GM19035 (cell line): Measurements from ENCODE around the gene POLR2M.

Experiments used
- ATAC-seq: cut with Tn5 transposase; IDR thresholded peaks from one replicate; pipeline ENCODE4 v1.9.1; 2021; ENCODE audit not compliant: unreplicated experiment

POLR2M gene

DNA sequence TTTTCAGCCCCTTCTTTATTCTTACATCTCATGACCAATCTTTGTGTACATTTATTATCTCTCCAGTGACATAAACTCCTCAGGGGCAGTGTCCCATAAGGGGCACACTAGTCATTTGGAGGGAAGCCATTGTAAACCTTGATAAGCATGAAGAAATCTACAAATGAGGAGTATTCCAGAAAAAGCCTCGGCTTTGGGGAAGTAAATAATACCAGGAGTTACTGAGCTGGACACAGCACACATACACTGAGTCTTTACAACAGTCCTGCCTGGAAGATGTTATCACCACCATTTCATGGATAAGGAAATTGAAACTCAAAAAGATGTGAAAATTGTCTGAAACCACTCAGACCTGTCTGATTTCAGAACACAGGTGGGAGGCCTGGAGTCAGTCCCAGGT lies 15.4 kb upstream of the POLR2M start:
- ATAC-seq = no peak

DNA sequence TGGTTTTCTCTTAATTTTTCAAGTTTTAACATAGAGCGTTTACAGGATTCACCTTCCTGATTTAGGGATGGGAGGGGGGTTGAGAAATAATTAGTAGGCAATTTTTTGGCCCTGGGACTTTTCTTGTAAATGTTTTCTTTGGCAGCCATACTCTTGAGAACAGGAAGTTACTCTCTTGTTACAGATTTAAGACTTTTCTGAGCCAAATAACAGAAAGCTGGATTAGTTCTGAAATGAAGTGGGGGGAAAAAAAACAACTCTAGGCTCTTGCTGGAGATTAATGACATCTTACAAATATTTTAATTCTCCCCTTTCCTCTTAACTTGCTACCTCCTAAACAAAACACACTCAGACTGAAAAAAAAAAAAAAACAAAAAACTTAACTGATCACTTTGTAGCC lies 13.8 kb upstream of the POLR2M start:
- ATAC-seq = no peak

DNA sequence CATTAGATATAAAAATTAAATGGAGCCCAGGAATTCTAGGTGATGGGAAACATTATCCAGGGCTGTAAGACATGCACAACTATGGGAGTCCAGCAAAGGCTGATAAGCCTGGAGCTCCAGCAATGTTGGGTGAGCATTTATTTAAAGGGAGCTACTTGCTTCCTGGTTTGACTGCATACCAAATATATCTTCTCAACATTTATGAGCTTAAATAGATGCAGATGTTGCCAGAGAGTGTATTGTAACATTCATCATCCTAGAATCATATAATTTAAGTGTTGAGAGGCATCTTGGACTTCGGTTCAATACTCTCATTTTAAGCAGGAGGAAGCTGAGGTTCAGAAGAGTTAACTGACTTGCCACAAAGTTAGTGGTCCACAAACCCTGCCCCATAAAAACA lies 12.2 kb upstream of the POLR2M start:
- no peak for ATAC-seq

DNA sequence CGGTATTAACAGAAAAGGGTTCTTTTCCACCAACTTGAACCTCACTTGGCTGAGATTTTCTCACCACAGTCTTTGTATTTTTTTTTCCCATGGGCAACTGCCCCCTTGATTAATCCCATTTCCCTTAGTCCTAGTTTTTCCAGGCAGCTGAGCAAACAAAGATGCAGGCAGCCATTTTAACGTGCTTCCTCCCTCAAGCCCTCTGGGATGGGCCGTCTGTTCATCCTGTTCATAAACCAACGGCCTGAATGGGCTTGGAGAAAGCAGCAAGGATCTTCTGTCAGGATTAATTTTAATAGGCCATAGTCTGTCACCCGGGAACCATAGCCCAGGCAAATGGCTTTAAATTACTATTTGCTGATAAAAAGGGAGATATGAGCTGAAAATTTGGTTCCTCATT lies 10.4 kb upstream of the POLR2M start:
- ATAC-seq = no peak

DNA sequence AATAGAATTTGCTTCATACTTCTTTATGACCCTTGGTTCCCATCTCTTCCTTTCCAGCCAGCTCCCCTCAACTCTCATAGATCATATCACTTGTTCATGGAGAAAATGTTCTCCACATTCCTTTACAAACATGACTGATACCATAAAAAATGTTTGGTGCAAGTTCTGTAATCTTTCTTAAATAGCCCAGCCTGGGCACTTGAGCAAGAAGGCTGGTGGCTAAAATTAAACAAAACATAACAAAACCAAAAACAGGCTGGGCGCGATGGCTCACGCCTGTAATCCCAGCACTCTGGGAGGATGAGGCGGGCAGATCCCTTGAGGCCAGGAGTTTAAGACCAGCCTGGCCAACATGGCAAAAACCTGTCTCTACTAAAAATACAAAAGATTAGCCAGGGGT lies 8.9 kb upstream of the POLR2M start:
- no peak for ATAC-seq

DNA sequence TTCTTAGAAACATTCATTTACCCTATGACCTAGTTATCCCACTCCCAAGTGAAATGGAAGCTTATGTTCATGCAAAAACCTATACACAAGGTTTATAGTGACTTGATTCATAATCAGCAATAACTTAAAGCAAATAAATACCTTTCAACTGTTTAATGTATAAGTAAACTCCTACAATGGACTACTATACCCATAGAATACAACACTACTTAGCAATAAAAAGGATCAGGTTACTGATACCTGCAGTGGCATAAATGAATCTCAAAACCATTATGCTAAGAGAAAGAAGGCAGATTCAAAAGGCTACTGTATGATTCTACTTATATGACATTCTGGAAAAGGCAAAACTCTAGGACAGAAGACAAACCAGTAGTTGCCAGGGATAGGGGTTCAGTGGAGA lies 8.3 kb upstream of the POLR2M start:
- ATAC-seq = no peak

DNA sequence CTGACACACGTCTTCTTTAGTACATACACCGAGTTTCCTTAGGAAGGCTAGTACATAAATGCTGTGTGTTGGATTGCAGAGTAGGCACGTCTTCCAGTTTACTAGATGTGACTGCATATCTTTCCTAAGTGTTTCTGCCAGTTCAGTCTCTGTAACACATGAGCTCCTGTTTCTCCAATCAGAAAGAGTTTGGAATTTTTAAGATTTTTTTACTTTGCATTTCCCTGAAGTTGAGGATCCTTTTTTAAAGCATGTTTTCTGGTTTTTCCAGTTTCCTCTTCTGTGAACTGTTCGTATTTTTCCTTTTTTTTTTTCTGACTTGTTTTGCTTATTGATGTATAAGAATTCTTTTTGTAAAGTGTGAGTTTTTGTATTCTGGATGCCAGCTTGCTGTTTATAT lies 7.5 kb upstream of the POLR2M start:
- ATAC-seq = no peak

DNA sequence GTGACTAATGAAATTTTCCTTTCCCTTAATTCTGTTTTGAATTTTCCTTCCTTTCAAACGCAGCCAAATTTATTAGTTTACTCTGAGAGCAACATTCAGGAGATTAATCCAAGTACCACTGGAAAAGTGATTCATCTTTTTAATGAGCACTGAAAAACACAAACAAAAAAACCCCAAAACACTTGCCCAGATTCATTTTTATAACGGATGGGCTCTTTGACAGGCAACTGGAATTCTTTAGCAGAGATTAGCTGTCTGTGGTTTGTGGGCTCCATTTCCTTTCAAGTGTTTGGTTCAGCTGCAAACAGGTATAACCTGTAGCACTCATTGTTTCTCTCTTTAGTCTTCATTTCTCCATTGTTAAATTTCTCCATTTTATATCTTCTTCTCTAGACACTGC lies 3.1 kb upstream of the POLR2M start:
- no peak for ATAC-seq

DNA sequence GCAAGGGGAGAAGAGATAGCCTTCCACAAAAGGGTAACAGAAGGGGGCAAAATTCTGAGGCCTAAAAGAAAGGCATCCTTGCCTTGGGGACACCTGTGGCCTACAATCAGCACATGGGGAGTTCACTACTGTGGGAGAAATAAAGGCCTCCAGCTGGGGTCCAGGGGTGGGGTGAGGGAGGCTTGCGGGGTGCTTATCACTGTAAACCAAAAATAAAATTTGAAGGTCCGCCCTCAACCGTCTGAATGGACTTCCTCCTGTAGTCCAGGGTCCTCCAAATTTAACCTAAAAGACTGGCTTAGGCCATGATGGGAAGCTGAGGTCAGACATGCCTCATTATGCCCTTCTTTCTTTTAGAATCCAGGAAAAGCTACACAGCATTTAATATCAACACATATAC lies 2.1 kb upstream of the POLR2M start:
- no peak for ATAC-seq

DNA sequence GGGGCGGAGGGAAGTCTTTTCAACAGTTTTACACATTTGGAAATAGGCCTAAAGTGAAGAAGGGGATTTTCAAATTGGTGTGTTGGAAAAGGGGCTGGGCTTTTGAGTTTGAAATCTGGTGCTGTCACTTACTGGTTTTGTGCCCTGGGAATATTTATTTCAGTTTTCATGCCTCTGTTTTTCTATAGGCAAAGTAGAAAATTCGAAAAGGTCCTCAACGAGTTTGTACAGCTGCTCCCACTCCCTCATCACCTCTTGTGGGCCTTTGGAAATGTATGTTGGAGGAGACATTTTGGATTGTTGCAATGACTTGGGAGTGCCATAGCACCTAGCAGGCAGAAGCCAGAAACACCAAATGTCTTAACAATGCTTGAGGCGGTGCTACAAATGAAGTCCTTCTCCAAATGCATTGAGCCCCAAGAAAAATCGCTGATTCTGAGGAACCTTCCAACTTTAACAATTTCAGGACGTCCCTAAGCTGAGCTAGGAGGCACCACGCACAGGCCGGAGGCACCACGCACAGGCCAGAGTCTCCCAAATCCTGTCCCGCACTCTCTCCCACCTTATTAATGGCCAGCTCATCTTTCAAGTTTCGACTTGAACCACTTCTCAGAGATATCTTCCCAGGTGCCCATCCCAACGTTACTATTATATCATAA lies 639 bp upstream of the POLR2M start:
- no peak for ATAC-seq

DNA sequence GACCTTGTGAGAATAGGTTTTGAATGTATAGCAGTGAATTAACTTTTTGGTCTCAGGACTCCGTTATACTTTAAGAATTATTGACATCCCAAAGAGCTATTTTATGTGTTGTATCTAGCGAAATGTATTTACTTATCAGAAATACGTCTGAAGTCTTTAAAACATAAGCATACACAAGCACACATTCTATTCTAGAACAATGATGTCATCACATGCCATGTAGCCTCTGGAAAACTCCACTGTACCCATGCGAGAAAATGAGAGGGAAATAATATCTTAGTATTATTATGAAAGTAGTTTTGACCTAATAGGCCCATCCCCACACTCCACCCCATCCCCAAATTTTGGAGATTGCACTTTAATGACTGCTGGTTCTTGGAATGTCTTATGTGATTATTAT lies 1.5 kb downstream of the POLR2M start:
- ATAC-seq = no peak

DNA sequence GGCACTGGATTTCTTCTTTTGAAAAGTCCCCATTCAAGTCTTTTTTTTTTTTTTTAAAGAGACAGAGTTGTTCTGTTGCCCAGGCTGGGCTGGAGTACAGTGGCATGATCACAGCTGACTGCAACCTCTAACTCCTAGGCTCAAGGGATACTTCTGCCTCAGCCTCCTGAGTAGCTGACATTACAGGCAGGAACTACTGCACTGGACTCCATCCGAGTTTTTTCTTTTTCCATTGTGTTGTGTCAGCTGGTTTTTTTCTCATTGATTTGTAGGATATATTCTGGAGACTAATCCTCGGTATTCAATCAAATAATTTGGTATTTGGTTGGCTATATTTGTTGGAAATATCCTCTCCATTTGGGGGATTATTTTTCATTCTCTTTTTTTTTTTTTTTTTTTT lies 11.8 kb downstream of the POLR2M start:
- ATAC-seq = no peak

DNA sequence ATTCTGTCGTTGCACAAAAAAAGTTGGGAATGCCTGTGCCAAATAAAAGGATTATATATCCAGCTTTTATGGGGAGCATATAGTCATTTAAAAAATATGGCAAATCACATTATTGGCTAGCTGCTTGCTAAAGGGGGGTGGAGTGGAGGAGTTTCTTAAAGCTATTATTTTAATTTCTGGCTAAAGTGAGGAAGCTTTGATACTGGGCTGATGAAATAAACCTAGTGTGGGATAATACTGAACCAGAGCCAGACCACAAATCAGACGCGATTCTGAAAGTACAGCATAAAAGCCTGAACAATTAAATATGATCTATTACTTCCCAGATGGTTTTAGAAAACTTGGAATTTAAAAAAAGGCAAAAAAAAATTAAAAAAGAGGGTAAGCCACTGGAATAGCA lies 14.4 kb downstream of the POLR2M start:
- no peak for ATAC-seq

DNA sequence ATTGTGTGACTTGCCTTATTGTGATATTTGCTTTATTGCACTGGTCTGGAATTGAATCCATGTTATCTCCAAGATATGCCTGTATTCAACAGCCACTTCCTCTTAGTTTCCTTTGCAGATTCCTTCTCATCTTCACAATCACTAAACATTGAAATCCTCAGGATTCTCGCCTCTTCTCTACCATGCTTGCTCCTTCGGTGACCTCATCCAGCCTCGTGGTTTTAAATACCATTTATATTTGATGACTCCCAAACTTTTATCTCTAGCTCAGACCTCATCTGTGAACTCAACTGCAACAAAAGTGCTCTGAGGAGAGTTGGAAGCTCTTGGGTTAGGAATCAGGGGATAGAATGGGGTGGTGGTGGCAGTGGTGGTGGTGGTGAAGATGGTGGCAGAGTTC lies 19.9 kb downstream of the POLR2M start:
- ATAC-seq = no peak

DNA sequence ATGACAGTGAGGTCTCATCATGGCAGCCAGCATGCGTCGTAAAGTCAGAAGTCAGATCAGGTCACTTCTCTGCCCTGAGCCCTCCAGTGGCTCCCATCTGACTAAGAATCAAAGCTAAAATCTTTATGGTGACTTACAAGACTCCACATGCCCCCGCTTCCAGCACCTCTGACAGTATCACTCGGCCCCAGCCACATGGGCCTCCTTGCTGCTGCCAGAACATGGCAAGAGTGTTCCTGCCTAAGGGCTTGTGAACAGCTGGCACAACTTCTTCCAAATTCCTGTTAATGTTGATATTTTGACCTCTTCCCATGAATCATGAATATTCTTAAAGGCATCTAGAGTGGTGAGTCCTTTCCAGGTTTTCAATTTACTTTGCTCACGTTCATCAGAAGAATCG lies 20.5 kb downstream of the POLR2M start:
- ATAC-seq = no peak

DNA sequence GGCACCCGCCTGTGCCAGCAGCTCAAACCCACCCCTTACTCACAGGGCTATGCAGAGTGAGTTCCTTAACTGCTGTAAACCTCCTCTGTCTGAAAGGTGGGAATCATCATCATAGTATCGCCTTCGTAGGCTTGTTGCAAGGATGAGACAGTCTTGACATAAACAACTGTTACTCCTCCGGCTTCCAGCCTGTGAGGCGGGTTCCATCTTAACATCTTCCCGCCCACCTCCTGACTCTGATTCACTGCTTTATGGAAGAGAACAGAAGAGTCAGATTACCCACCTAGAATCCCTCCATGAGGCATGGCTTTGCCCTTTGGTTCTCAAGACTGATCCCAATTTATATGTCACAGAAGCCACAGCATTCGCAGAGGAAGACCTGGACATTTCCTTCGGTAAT lies 21.9 kb downstream of the POLR2M start:
- ATAC-seq = no peak

DNA sequence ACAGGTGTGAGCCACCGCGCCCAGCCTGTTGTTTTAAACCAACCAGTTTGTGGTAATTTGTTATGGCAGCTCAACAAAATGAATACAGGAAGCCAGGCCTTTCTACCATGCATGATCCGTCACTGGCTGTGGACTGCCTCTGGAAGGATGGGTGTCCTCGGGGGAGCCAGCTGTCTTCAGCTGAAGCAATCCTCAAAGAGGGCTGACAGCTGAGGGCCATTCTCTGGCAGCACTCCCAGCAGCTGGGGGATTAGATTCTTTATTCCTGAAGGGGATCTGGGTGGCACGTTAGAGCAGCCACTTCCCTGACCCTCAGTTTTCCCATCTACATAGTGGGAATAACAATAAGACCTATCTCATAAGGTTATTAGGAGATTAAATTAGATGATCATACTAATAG lies 24.4 kb downstream of the POLR2M start:
- ATAC-seq = no peak

DNA sequence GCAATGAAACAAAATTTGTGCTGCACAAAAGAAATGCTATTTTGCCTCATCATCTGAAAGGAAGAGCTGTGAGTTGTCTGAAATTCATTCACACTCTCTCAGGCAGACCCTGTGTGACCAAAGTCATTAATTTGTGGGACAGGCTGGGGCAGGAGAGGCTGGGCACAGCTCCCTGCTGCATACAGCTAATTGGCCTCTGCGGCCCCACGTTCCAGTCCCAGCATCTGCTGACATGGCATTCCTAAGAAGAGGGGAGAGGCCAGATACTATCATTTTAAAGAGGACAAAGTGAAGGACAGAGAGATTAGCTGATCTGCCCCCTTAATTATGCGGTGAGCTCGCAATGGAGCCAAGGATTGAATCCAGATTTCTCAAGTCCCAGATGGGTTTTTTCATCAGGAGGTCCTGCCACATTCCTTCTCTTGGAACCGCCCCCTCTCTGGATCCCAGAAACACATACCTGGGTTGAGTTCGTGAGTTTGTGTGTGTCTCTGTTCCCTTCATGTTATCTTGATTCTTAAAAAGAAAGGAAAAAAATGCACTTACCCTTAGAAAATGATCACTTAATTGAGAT lies 25.1 kb downstream of the POLR2M start:
- no peak for ATAC-seq

DNA sequence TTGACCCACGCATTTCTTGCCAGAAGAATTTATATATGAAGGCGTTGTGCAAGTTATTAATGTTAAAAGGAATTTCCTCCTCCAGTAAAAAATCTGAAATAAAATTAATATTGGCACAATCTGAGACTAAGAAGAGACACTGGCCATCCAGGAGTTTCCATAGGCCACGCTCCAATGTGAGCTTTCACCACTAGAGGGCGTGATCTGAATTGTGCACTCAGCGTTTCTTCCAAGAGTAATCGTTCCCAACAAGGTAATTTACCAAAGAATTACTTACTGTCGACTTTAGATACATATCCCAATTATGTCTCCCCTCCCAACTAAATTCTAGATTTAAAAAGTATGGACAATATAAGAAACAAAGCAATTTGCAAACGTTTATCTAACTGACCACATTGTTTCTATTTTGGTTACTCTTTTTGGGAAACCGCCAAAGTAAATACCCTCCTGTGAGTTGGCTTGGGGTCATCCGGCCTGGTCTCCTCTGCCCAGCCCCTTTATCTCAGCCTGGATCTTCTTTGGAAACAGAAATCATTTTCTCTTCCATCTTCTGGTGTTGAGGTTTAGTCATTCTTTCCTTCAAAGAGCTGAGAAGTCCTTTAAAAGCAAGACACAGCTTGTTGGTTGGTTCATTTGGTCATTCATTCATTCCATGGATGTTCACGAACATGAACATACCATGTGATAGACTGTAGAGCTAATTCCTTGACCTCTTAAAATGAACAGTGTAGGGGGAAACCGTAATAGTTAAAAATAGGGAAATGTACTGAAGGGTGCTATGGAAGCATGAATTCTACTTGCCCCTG lies 26.2 kb downstream of the POLR2M start:
- no peak for ATAC-seq

DNA sequence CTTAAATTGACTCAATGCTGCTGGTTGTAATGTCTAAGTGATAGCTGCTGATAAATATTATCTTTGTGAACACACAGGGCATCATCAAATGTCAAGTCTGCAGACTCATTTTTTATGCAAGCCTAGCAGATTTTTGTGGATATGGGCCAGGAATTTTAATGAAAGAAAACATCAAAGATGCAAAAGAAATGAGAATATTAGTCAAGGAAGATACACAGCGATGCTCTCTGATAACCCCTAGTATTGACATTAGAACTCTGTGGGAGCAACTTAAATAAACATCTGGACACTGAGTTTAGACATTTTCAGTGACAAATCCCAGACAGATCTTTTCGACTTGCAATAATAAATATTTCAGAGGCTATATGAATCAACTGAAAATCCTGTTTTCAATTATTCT lies 28.3 kb downstream of the POLR2M start:
- ATAC-seq = no peak

DNA sequence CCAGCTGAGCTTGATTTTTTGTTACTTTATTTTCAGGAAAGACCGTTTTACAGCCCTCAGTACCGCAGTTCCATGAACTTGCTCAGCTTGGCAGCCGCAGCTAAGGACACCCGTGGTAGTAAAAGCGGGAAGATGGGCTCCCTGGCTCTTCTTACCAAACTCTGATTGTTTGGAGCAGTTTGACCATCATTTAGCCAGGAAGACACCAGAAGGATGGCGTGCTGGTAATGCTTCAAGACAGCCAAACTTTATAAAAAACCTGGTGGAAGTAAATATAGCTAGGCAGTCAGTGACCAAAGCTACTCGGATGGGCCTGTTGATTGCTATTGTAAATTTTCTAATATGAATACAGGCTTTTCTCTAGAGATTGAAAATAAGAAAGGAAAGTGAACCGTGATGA lies 28.9 kb downstream of the POLR2M start:
- no peak for ATAC-seq

DNA sequence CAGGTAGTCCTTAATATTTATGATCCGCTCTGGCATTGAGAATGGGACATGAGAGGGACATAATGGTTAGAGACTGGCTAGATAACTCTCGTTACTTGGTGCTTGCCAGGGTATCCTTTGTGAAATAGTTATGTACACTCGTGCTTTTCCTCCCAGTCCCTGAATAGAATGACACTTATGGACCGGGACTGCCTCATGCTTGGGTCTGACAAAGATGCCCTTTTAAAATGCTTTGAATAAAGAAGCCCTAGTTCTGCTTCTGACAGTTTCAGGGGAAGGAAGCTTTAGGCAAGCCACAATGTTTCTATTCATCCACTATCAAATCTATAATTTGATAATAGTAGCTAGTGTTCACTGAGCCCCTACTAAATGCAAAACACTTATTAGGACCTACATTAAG lies 29.4 kb downstream of the POLR2M start:
- ATAC-seq = no peak

DNA sequence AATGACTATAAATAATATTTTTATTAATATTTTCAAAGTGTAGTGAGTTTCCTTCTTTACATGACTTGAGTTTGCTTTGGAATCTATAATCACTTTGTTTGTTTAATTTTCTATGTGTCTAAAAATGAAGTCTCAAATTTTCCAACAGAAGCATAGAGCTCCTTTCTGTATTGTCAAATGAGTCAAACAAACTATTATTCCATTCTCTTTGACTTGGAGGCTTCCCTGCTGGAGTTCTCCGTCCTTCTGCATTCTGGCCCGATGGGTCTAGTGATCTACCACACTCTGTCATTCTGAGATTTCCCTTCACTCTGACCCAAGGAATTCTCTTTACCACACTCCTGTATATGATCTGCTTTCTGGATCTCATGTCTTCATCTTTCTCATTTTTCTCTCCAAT lies 30.1 kb downstream of the POLR2M start:
- no peak for ATAC-seq
